SU-DHL-6 (cell line): Measurements from ENCODE around the gene TENM4.

Source experiments
- CTCF ChIP-seq: fragments of 200-600 bp; sonication (generic); IDR thresholded peaks from one replicate; pipeline ENCODE4 v1.5.1; 2017; ENCODE audit warnings: antibody characterized with exemption, mild to moderate bottlenecking, low read length, moderate library complexity; ENCODE audit not compliant: insufficient read depth, poor library complexity, severe bottlenecking
- EZH2phosphoT487 ChIP-seq: fragments of 200-600 bp; sonication (generic), shearing (Covaris generic); conservative IDR thresholded peaks from 2 replicates; pipeline ENCODE4 v1.6.1; 2018; ENCODE audit warnings: mild to moderate bottlenecking, antibody characterized with exemption, low read length, moderate library complexity, mixed read lengths

GRCh38 chr11:78803995-78804394 is 636.8 kb downstream of the TENM4 start:
- no peak for TF ChIP-seq CTCF
- TF ChIP-seq EZH2phosphoT487: no peak
